Fibroblast of mammary gland (primary cell): Measurements from ENCODE around the gene LMLN.

Experiments
- DNase-seq: peaks from one replicate; pipeline ENCODE4 v3.0.0-alpha.2; 2010; ENCODE audit warnings: low read depth
- H3K4me3 ChIP-seq: 2 replicates; pipeline ENCODE4 v1.5.1; 2011; ENCODE audit warnings: low read depth, mild to moderate bottlenecking, low read length, moderate library complexity; ENCODE audit not compliant: control insufficient read depth
- TF ChIP-seq, protein P1 (sequence below): conservative IDR thresholded peaks from 2 replicates; pipeline ENCODE4 v1.5.1; 2011; ENCODE audit warnings: low read depth, low read length, inconsistent platforms; ENCODE audit not compliant: control insufficient read depth, insufficient read depth

The LMLN gene

DNA sequence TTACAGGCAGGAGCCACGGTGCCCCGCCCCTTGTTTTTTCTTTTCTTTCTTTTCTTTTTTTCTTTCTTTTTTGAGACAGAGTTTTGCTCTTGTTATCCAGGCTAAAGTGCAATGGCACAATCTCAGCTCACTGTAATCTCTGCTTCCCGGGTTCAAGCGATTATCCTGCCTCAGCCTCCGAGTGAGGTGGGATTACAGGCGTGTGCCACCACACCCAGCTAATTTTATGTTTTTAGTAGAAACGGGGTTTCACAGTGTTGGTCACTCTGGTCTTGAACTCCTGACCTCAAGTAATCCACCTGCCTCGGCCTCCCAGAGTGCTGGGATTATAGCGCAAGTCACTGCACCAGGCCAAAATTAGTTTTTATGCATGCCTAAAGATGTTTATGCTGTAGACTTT lies 7.6 kb upstream of the LMLN start:
- TF ChIP-seq, protein P1, sequence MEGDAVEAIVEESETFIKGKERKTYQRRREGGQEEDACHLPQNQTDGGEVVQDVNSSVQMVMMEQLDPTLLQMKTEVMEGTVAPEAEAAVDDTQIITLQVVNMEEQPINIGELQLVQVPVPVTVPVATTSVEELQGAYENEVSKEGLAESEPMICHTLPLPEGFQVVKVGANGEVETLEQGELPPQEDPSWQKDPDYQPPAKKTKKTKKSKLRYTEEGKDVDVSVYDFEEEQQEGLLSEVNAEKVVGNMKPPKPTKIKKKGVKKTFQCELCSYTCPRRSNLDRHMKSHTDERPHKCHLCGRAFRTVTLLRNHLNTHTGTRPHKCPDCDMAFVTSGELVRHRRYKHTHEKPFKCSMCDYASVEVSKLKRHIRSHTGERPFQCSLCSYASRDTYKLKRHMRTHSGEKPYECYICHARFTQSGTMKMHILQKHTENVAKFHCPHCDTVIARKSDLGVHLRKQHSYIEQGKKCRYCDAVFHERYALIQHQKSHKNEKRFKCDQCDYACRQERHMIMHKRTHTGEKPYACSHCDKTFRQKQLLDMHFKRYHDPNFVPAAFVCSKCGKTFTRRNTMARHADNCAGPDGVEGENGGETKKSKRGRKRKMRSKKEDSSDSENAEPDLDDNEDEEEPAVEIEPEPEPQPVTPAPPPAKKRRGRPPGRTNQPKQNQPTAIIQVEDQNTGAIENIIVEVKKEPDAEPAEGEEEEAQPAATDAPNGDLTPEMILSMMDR = no peak
- peak overlapping the region; percentile 13 for H3K4me3 ChIP-seq
- DNase-seq = no peak

DNA sequence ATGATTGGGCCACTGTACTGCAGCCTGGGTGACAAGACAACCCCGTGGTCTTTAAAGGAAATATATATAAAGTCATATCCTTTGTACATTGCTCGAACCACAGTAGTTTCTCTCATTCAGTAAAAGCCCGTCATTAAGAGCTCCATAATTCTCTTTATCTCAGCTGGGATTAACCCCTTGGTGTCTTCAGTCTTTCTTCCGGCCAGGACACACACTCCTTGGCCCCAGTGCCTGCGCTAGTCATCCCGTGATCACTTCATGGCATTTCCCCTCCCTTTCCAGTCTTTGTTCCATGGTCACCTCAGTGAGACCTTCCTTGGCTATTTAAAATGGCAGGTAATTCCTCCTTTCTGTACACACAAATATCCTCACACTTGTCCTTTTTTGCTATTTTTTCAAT lies 6.7 kb upstream of the LMLN start:
- H3K4me3 ChIP-seq = no peak overlapping the region
- no peak for DNase-seq
- TF ChIP-seq, protein P1 = no peak

DNA sequence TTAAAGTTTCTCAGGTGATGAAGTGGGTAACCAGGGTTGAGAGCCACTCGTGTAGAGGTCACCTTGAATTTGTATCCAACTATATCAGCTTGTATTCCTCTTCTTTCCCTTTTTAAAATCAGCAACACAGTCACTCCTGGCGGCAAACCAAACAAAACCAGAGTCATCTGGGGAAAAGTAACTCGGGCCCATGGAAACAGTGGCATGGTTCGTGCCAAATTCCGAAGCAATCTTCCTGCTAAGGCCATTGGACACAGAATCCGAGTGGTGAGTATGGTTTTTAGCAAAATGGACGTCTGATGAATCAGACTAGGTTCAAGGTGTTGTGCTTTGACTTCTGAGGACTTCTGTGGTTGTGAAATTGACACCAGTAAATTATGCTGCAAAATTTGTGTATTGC lies 6.1 kb upstream of the LMLN start:
- TF ChIP-seq, protein P1 = no peak
- peak; percentile 88 for DNase-seq
- H3K4me3 ChIP-seq = no peak overlapping the region

DNA sequence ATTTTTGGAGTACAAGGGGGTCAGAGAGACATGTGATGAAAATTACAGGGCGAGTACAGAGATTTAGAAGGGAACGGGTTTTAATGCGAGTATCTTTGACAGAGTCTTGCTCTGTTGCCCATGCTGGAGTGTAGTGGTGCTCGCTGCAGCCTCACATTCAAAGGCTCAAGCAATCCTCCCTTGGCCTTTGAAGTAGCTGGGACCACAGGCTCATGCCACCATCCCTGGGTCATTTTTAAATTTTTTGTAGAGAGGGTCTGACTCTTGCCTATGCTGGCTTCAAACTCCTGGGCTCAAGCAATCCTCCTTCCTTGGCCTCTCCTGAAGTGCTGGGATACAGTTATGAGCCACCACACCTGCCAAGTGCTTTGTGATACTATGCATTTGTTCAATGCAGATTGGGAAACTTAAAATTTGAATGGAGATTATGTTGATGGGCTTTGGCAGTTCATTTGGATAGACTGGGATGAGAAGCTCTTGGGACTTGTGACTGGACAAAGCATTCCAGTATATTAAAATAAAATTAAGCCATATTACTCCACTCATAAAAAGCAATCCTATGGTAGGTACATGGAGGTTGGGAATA lies 4.0 kb upstream of the LMLN start:
- no peak for DNase-seq
- TF ChIP-seq, protein P1 = no peak
- H3K4me3 ChIP-seq = no peak overlapping the region

DNA sequence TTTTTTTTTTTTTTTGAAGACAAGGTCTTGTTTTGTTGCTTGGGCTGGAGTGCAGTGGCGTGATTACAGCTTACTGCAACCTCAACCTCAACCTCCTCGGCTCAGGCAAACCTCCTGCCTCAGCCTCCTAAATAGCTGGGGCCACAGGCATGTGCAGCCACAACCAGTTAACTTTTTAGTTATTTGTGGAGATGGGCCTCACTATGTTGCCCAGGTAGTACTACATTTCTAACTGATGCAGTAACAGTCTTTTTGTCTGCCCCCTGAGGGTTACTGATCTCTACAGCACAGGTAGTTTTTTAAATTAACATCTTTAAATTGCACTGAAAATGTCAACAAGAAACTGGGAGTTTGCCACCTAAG lies 3.4 kb upstream of the LMLN start:
- no peak overlapping the region for H3K4me3 ChIP-seq
- no peak for DNase-seq

DNA sequence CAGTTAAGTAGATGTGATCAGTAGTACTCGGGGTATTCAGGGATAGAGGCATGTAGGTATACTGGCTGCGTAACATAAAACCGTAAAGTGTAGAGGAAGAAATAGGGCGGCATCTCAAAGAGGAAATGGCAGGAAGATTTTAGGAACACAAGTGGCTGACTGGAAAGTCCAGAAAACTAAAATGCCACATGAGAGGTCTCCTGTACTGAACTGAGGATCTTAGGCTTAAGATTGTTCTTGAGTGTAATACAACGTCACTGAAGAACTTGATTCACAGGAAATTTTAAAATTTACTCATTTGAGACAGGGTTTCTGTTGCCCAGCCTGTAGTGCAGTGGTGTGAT lies 2.3 kb upstream of the LMLN start:
- no peak for DNase-seq

More for the DNA sequence above, 3.4 kb upstream of the LMLN start:
- TF ChIP-seq, protein P1 = no peak

More for the DNA sequence above, 2.3 kb upstream of the LMLN start:
- H3K4me3 ChIP-seq = no peak overlapping the region
- TF ChIP-seq, protein P1 = no peak
